GM23338 (cell line): ENCODE measurements around the gene ALCAM.

Experiments used
- CREB1 ChIP-seq: fragments of 250-450 bp; sonication (Bioruptor Pico); IDR thresholded peaks from 2 replicates; pipeline ENCODE4 v1.5.0; 2020; ENCODE audit warnings: low read depth, mild to moderate bottlenecking, moderate library complexity
- EZH2 ChIP-seq: fragments of 200-600 bp; sonication (generic); IDR thresholded peaks from one replicate; pipeline ENCODE4 v1.8.0; 2017; ENCODE audit warnings: antibody characterized with exemption, mild to moderate bottlenecking, low read depth; ENCODE audit not compliant: unreplicated experiment
- EZH2phosphoT487 ChIP-seq: fragments of 200-600 bp; sonication (generic); IDR thresholded peaks from one replicate; pipeline ENCODE4 v1.8.1; 2018; ENCODE audit warnings: antibody characterized with exemption; ENCODE audit not compliant: unreplicated experiment
- JUNB ChIP-seq: IDR thresholded peaks from one replicate; pipeline ENCODE4 v1.6.1; 2016; ENCODE audit warnings: antibody characterized with exemption; ENCODE audit not compliant: unreplicated experiment
- NANOG ChIP-seq: IDR thresholded peaks from 2 replicates; pipeline ENCODE4 v1.6.1; 2016; ENCODE audit warnings: antibody characterized with exemption, borderline replicate concordance
- POLR2AphosphoS5 ChIP-seq: IDR thresholded peaks from 2 replicates; pipeline ENCODE4 v1.6.1; 2016; ENCODE audit warnings: antibody characterized with exemption, low read depth
- STAT1 ChIP-seq: IDR thresholded peaks from one replicate; pipeline ENCODE4 v1.6.1; 2016; ENCODE audit warnings: antibody characterized with exemption; ENCODE audit not compliant: unreplicated experiment
- ZNF114 ChIP-seq: fragments of 250-450 bp; sonication (Bioruptor Pico); IDR thresholded peaks from 2 replicates; pipeline ENCODE4 v1.5.0; 2020; ENCODE audit warnings: mild to moderate bottlenecking, moderate library complexity
- TF ChIP-seq, protein P1 (sequence below), 2 experiments: fragments of 200-600 bp in 1 of 2; sonication (generic) in 1 of 2; conservative IDR thresholded peaks; 2 replicates each; pipeline versions ENCODE4 v1.5.1 to v1.6.1; 2016 to 2017; ENCODE audit warnings: antibody characterized with exemption in 2 of 2, low read depth in 2 of 2, mild to moderate bottlenecking in 2 of 2, moderate library complexity in 1 of 2
- TF ChIP-seq, protein P2 (sequence below): IDR thresholded peaks from one replicate; pipeline ENCODE4 v1.6.1; 2018; ENCODE audit warnings: antibody characterized with exemption; ENCODE audit not compliant: unreplicated experiment
- TF ChIP-seq, protein P3 (sequence below): IDR thresholded peaks from 2 replicates; pipeline ENCODE4 v1.6.1; 2016; ENCODE audit warnings: antibody characterized with exemption
- TF ChIP-seq, protein P4 (sequence below): fragments of 250-450 bp; sonication (Bioruptor Pico); IDR thresholded peaks from 2 replicates; pipeline ENCODE4 v1.5.0; 2020; ENCODE audit warnings: mild to moderate bottlenecking, moderate library complexity

DNA sequence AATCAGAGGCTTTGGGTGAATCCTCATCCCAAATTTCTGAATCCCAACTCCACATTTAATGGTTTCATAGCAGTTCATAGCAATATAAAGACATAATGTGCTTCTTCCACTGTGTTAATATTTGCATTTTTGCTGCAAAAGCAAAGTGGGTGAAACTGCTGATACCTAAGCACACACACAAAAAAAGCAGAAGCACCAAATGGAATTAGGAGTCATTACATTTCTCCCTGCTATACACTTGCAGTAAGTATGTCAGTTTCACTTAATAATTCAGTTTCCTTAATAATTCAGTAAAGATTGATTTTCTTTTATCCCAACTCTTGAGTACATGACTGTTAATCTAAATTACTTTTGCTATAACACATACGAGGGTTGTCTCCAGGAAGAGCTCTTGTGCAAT lies 48.9 kb upstream of the ALCAM start:
- TF ChIP-seq, protein P1, sequence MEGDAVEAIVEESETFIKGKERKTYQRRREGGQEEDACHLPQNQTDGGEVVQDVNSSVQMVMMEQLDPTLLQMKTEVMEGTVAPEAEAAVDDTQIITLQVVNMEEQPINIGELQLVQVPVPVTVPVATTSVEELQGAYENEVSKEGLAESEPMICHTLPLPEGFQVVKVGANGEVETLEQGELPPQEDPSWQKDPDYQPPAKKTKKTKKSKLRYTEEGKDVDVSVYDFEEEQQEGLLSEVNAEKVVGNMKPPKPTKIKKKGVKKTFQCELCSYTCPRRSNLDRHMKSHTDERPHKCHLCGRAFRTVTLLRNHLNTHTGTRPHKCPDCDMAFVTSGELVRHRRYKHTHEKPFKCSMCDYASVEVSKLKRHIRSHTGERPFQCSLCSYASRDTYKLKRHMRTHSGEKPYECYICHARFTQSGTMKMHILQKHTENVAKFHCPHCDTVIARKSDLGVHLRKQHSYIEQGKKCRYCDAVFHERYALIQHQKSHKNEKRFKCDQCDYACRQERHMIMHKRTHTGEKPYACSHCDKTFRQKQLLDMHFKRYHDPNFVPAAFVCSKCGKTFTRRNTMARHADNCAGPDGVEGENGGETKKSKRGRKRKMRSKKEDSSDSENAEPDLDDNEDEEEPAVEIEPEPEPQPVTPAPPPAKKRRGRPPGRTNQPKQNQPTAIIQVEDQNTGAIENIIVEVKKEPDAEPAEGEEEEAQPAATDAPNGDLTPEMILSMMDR (conservative IDR thresholded peaks at IDR 0.05; ENCODE audit: low read depth in 2 of 2) = no peak
- no peak for TF ChIP-seq EZH2phosphoT487
- no peak for TF ChIP-seq POLR2AphosphoS5
- TF ChIP-seq, protein P2, sequence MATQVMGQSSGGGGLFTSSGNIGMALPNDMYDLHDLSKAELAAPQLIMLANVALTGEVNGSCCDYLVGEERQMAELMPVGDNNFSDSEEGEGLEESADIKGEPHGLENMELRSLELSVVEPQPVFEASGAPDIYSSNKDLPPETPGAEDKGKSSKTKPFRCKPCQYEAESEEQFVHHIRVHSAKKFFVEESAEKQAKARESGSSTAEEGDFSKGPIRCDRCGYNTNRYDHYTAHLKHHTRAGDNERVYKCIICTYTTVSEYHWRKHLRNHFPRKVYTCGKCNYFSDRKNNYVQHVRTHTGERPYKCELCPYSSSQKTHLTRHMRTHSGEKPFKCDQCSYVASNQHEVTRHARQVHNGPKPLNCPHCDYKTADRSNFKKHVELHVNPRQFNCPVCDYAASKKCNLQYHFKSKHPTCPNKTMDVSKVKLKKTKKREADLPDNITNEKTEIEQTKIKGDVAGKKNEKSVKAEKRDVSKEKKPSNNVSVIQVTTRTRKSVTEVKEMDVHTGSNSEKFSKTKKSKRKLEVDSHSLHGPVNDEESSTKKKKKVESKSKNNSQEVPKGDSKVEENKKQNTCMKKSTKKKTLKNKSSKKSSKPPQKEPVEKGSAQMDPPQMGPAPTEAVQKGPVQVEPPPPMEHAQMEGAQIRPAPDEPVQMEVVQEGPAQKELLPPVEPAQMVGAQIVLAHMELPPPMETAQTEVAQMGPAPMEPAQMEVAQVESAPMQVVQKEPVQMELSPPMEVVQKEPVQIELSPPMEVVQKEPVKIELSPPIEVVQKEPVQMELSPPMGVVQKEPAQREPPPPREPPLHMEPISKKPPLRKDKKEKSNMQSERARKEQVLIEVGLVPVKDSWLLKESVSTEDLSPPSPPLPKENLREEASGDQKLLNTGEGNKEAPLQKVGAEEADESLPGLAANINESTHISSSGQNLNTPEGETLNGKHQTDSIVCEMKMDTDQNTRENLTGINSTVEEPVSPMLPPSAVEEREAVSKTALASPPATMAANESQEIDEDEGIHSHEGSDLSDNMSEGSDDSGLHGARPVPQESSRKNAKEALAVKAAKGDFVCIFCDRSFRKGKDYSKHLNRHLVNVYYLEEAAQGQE = no peak
- TF ChIP-seq EZH2 = no peak
- no peak for TF ChIP-seq CREB1 (CRISPR knock-in tag)
- TF ChIP-seq NANOG = no peak
- TF ChIP-seq STAT1 = no peak
- TF ChIP-seq, protein P3, sequence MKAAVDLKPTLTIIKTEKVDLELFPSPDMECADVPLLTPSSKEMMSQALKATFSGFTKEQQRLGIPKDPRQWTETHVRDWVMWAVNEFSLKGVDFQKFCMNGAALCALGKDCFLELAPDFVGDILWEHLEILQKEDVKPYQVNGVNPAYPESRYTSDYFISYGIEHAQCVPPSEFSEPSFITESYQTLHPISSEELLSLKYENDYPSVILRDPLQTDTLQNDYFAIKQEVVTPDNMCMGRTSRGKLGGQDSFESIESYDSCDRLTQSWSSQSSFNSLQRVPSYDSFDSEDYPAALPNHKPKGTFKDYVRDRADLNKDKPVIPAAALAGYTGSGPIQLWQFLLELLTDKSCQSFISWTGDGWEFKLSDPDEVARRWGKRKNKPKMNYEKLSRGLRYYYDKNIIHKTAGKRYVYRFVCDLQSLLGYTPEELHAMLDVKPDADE = no peak
- TF ChIP-seq ZNF114 = no peak
- no peak for TF ChIP-seq JUNB
- TF ChIP-seq, protein P4, sequence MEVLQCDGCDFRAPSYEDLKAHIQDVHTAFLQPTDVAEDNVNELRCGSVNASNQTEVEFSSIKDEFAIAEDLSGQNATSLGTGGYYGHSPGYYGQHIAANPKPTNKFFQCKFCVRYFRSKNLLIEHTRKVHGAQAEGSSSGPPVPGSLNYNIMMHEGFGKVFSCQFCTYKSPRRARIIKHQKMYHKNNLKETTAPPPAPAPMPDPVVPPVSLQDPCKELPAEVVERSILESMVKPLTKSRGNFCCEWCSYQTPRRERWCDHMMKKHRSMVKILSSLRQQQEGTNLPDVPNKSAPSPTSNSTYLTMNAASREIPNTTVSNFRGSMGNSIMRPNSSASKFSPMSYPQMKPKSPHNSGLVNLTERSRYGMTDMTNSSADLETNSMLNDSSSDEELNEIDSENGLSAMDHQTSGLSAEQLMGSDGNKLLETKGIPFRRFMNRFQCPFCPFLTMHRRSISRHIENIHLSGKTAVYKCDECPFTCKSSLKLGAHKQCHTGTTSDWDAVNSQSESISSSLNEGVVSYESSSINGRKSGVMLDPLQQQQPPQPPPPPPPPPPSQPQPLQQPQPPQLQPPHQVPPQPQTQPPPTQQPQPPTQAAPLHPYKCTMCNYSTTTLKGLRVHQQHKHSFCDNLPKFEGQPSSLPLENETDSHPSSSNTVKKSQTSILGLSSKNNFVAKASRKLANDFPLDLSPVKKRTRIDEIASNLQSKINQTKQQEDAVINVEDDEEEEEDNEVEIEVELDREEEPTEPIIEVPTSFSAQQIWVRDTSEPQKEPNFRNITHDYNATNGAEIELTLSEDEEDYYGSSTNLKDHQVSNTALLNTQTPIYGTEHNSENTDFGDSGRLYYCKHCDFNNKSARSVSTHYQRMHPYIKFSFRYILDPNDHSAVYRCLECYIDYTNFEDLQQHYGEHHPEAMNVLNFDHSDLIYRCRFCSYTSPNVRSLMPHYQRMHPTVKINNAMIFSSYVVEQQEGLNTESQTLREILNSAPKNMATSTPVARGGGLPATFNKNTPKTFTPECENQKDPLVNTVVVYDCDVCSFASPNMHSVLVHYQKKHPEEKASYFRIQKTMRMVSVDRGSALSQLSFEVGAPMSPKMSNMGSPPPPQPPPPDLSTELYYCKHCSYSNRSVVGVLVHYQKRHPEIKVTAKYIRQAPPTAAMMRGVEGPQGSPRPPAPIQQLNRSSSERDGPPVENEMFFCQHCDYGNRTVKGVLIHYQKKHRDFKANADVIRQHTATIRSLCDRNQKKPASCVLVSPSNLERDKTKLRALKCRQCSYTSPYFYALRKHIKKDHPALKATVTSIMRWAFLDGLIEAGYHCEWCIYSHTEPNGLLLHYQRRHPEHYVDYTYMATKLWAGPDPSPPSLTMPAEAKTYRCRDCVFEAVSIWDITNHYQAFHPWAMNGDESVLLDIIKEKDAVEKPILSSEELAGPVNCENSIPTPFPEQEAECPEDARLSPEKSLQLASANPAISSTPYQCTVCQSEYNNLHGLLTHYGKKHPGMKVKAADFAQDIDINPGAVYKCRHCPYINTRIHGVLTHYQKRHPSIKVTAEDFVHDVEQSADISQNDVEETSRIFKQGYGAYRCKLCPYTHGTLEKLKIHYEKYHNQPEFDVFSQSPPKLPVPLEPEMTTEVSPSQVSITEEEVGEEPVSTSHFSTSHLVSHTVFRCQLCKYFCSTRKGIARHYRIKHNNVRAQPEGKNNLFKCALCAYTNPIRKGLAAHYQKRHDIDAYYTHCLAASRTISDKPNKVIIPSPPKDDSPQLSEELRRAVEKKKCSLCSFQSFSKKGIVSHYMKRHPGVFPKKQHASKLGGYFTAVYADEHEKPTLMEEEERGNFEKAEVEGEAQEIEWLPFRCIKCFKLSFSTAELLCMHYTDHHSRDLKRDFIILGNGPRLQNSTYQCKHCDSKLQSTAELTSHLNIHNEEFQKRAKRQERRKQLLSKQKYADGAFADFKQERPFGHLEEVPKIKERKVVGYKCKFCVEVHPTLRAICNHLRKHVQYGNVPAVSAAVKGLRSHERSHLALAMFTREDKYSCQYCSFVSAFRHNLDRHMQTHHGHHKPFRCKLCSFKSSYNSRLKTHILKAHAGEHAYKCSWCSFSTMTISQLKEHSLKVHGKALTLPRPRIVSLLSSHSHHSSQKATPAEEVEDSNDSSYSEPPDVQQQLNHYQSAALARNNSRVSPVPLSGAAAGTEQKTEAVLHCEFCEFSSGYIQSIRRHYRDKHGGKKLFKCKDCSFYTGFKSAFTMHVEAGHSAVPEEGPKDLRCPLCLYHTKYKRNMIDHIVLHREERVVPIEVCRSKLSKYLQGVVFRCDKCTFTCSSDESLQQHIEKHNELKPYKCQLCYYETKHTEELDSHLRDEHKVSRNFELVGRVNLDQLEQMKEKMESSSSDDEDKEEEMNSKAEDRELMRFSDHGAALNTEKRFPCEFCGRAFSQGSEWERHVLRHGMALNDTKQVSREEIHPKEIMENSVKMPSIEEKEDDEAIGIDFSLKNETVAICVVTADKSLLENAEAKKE = no peak
